ENCODE data around the gene PSG1.
"Not testable (repeated sequence)": the region's sequence is repeated elsewhere in the genome, so short reads cannot be mapped to it uniquely, and the experiment has no call there.

DNA sequence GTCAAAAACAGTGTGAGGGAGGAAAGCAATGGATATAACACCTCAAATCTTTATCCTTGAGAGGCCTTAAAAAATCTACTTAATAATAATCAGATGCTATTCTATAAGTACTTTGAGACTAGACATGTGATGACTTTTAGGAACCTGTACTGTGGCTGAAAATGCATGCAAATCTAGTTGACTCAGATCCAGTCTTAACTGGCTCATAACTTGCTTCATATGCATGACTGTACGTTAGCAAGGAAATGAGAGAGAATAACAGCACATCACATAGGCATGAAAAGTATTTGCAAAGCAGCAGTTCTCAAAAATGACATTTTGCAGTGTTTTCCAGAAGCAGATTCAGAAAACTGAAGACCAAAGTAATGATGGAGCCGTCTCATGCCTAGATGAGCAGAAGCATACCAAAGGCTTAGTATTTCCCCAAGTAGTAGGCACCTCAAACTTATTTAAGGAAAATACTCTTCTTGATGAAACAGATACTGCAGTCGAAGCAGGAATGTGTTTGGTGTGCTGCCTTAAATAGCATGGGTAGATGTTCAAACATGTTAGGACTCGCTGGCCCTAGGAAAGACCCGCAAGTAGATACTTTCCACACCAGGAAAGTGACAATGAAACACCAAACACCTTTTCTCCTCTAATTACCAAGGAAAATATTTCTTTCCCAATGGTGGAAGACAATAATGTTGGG lies 59.4 kb downstream of the PSG1 start:
- TF ChIP-seq, protein P1, sequence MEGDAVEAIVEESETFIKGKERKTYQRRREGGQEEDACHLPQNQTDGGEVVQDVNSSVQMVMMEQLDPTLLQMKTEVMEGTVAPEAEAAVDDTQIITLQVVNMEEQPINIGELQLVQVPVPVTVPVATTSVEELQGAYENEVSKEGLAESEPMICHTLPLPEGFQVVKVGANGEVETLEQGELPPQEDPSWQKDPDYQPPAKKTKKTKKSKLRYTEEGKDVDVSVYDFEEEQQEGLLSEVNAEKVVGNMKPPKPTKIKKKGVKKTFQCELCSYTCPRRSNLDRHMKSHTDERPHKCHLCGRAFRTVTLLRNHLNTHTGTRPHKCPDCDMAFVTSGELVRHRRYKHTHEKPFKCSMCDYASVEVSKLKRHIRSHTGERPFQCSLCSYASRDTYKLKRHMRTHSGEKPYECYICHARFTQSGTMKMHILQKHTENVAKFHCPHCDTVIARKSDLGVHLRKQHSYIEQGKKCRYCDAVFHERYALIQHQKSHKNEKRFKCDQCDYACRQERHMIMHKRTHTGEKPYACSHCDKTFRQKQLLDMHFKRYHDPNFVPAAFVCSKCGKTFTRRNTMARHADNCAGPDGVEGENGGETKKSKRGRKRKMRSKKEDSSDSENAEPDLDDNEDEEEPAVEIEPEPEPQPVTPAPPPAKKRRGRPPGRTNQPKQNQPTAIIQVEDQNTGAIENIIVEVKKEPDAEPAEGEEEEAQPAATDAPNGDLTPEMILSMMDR (IDR thresholded peaks at IDR 0.05), result not testable (repeated sequence)
- TF ChIP-seq POLR2A (IDR thresholded peaks at IDR 0.05), result not testable (repeated sequence)
